Body of pancreas (tissue), 4 donors: ENCODE data around the gene QKI. TPM values are rescaled to one million over a fixed set of nuclear protein-coding genes. Genes with fewer than 3 reads are reported as not detected.
A peak's percentile ranks its signal among the peaks of the same experiment; 100 is the strongest.

ENCODE experiments used
- ATAC-seq: fragments of 150-250 bp; one replicate; pipeline ENCODE4 v1.9.1; 2016
- DNase-seq, 4 donors: peaks; one replicate each; pipeline ENCODE4 v3.0.0-alpha.2; 2019
- H3K27ac ChIP-seq, 4 donors: fragments of 200-600 bp; sonication (generic); 1 replicate in 3 of 4; 2 replicates in 1 of 4; pipeline versions ENCODE4 v1.5.1 to v1.6.1; 2016 to 2019; ENCODE audit warnings: mild to moderate bottlenecking in 1 of 4, mixed read lengths in 1 of 4, moderate library complexity in 1 of 4
- H3K27me3 ChIP-seq, 2 donors: fragments of 200-600 bp; sonication (generic); one replicate each; pipeline ENCODE4 v1.6.0; 2016; ENCODE audit warnings: mild to moderate bottlenecking in 1 of 2
- H3K36me3 ChIP-seq, 2 donors: fragments of 200-600 bp; sonication (generic); replicated peaks in 1 of 2; 2 replicates each; pipeline ENCODE4 v1.5.1; 2016; ENCODE audit warnings: low read depth in 2 of 2; ENCODE audit not compliant: insufficient read depth in 1 of 2
- H3K4me1 ChIP-seq: fragments of 200-600 bp; sonication (generic); one replicate; pipeline ENCODE4 v1.6.0; 2016
- H3K4me3 ChIP-seq, 2 donors: fragments of 200-600 bp; sonication (generic); 1 replicate in 1 of 2; 2 replicates in 1 of 2; pipeline ENCODE4 v1.5.1; 2016 to 2019
- H3K9me3 ChIP-seq, 3 donors: fragments of 200-600 bp; sonication (generic); 1 replicate in 2 of 3; 2 replicates in 1 of 3; pipeline ENCODE4 v1.5.1; 2016
- CTCF ChIP-seq, 7 experiments: fragments of 450-650 bp in 4 of 7; fragments of 200-600 bp in 3 of 7; sonication (generic) in 3 of 7; IDR thresholded peaks; one replicate each; pipeline ENCODE4 v1.5.1; 2016 to 2019; ENCODE audit warnings: antibody characterized with exemption in 7 of 7
- POLR2A ChIP-seq, 3 donors: fragments of 450-650 bp; IDR thresholded peaks; one replicate each; pipeline ENCODE4 v1.6.1; 2016; ENCODE audit warnings: antibody characterized with exemption in 3 of 3, mild to moderate bottlenecking in 2 of 3
- WGBS, 2 donors: methylation state at CpG; one replicate each; pipeline ENCODE4 v1.1.5; 2017; 5-methylcytosine and 5-hydroxymethylcytosine counted together
- intact Hi-C: fragments of 100-400 bp; cut with DNase I; formaldehyde crosslinking; loops from one replicate; pipeline ENCODE4 v1.15.1; 2023
- total RNA-seq, 2 donors: library from RNA; depleted of rRNA; stranded (reverse); fragments of >200 nt; gene quantifications; one replicate each; pipeline ENCODE4 v1.1.0, GENCODE V29; 2016

QKI gene
- total RNA-seq, 2 donors from 2014 or later = 60.4 to 61.3 TPM

GRCh38 chr6:163532526-163533078, 118.1 kb downstream of the QKI start:
- WGBS, 2 donors = 65 to 71% methylated on average over 5 of the region's 5 CpGs
- no peak for DNase-seq
- peaks cover 56% of the 10 kb centered on the region for H3K4me1 ChIP-seq
- H3K9me3 ChIP-seq = no peaks in the 10 kb centered on the region
- ATAC-seq = no peak
- TF ChIP-seq POLR2A (IDR thresholded peaks at IDR 0.05) (no peak), CTCF (IDR thresholded peaks at IDR 0.05) (no peak)
- intact Hi-C loops = no loop called here
- no peak overlapping the region for H3K27ac ChIP-seq
- no peaks in the 10 kb centered on the region for H3K36me3 ChIP-seq
- H3K27me3 ChIP-seq = no peaks in the 10 kb centered on the region
- H3K4me3 ChIP-seq = no peak overlapping the region

DNA sequence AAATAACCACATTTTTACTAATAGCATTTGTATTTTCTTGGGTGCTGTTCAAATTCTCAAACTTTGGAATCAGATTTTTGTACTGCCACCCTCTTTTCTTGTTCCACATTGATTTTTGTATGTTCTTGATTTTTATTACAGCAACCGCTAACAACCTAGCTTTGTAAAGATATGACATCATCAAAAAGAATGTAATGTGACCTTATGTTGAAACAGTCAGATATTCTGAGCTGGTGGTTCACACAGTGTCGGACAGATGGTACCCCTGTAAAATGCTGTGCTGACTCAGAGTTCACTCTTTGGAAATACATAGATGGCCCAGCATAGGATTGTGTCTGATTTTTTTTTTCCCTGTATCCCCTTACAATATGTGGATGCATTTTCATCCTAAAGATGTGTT, 118.9 kb downstream of the QKI start:
- H3K4me3 ChIP-seq = no peak overlapping the region
- H3K4me1 ChIP-seq = peaks cover 58% of the 10 kb centered on the region
- H3K36me3 ChIP-seq = no peaks in the 10 kb centered on the region
- ATAC-seq = peak; percentile 88
- DNase-seq = peak in 1 of 4 donors; percentile 34
- no peaks in the 10 kb centered on the region for H3K27me3 ChIP-seq
- 16 to 18% methylated on average over 2 of the region's 2 CpGs for WGBS, 2 donors
- intact Hi-C loops = no loop called here
- no peaks in the 10 kb centered on the region for H3K9me3 ChIP-seq
- TF ChIP-seq POLR2A (IDR thresholded peaks at IDR 0.05) = no peak
- TF ChIP-seq CTCF (IDR thresholded peaks at IDR 0.05) = no peak
- H3K27ac ChIP-seq = peak overlapping the region in 2 of 4 donors; percentile 7 to 36

- 96% methylated on average over 3 of the region's 3 CpGs for WGBS, 2 donors
- no peak overlapping the region for H3K27ac ChIP-seq
- no peaks in the 10 kb centered on the region for H3K36me3 ChIP-seq
- ATAC-seq = no peak
- no peak for TF ChIP-seq CTCF (IDR thresholded peaks at IDR 0.05)
- no peak for TF ChIP-seq POLR2A (IDR thresholded peaks at IDR 0.05)
- H3K4me3 ChIP-seq = no peak overlapping the region
- no peaks in the 10 kb centered on the region for H3K9me3 ChIP-seq
- peaks cover 48% of the 10 kb centered on the region for H3K4me1 ChIP-seq
- intact Hi-C loops = no loop called here
- no peaks in the 10 kb centered on the region for H3K27me3 ChIP-seq
- no peak for DNase-seq
Measured at GRCh38 chr6:163536770-163537169, 122.3 kb downstream of the QKI start.

DNA sequence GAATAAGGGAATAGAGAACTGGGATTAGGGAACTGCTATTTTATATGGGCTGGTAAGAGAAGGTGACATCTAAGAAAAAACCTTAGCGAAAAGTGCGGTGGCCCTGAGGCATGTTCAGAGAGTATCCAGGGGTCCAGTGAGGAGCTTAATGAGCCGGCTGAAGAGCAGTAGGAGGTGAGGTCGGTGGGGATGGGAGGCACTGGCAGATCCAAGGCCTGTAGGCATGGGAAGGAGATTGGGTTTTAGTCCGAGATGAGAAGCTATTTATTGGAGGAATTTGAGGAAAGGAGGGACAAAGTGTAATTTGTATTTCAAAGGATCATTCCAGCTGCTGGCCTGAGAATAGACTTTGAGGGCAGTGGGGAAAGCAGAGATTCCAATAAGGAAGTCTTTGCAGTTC, 123.8 kb downstream of the QKI start:
- DNase-seq (no peak), ATAC-seq (no peak)
- intact Hi-C loops = no loop called here
- no peak overlapping the region for H3K4me3 ChIP-seq
- no peaks in the 10 kb centered on the region for H3K9me3 ChIP-seq
- no peaks in the 10 kb centered on the region for H3K27me3 ChIP-seq
- H3K27ac ChIP-seq = no peak overlapping the region
- no peaks in the 10 kb centered on the region for H3K36me3 ChIP-seq
- H3K4me1 ChIP-seq = peaks cover 33% of the 10 kb centered on the region
- WGBS, 2 donors = 92 to 97% methylated on average over 5 of the region's 5 CpGs
- no peak for TF ChIP-seq POLR2A (IDR thresholded peaks at IDR 0.05)
- TF ChIP-seq CTCF (IDR thresholded peaks at IDR 0.05) = no peak

DNA sequence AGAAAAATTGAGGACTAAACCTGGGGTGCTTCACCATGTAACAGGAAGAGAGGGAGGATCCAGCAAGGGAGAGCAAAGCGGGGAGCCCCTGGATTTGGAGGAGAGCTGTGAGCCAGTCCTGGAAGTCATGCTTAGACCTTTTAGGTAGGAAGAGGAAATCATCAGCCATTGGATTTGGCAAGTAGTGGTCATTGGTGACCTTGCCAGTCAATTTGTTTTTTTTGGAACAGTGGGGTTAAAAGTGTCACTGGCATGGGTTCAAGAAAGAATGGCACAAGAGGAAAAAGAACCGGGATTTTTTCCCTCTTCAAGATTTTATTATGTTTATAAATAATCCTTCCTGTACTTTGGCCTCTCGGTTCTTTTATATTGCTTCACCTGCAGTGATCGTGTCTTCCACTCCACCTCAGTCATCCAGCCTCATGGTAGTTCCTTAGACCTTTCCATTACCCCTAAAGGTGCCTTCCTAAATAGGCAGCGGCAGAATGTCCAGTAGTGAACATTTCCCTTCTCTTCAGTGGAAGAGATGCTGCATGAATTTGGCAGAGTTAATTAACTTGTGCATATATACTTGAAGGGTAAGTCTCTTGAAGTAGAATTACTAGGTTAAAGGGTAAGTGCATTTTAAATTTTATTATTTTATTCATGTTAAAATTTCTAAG, 124.7 kb downstream of the QKI start:
- peak in 2 of 4 donors; percentile 14 to 37 for DNase-seq
- H3K27me3 ChIP-seq = no peaks in the 10 kb centered on the region
- H3K9me3 ChIP-seq = no peaks in the 10 kb centered on the region
- H3K4me1 ChIP-seq = peaks cover 28% of the 10 kb centered on the region
- peak overlapping the region in 1 of 4 donors; percentile 41 for H3K27ac ChIP-seq
- intact Hi-C loops = no loop called here
- H3K36me3 ChIP-seq = no peaks in the 10 kb centered on the region
- WGBS, 2 donors = 47 to 51% methylated on average over 5 of the region's 5 CpGs
- no peak overlapping the region for H3K4me3 ChIP-seq
- peak; percentile 52 for ATAC-seq
- no peak for TF ChIP-seq POLR2A (IDR thresholded peaks at IDR 0.05)
- no peak for TF ChIP-seq CTCF (IDR thresholded peaks at IDR 0.05)
